Stimulated activated CD8-positive, alpha-beta memory T cell treated with anti-CD3 and anti-CD28 coated beads, Interleukin-7, amount 100 ng/mL, for 24 hours (primary cell): ENCODE data around the gene HS3ST3A1.

Experiments used
- DNase-seq: peaks from one replicate; pipeline ENCODE4 v3.0.0-alpha.2; 2020; ENCODE audit warnings: low read depth

HS3ST3A1 gene

DNA sequence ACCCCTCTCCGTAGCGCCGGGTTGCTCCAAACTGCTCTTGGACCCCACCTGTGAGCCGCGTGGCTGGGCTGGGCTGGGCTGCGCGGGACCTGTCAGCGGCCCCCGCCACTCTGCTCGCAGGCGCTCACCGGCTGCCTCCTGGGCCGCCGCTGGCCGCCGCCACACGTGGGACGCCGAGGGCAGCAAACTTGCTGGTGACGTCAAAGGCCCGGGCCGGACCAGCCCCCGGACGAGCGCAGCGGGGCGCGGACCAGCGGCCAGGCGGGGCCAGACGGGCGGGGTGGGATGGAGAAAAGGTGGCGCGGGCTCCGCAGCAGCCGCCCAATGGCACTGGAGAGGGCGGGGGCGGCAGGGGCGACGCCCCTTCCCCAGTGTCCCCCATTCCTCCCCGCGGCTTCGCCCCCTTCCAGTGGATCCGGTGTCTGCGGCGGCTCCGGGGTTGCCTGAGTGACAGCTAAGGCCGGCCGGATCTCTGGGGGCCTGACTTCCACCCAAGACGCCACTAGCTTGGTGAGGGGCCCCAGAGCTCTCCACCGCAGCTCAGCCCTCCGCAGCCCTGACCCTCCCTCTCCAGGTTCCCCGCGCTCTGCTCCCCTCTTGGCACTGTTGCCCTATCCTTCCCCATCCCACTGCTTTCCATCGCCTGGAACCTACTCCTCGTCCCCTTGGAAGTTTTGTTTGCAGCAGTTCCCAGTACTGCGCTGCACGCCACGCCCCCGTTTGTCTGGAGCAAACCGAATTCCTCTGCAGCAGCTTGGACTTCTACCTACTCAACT lies at the start of gene HS3ST3A1:
HS3ST3A1 (minus strand) TSS at position 154 of the 776 bp plus-strand sequence. CDS start 800 bp downstream, outside the sequence.
- no peak for DNase-seq

DNA sequence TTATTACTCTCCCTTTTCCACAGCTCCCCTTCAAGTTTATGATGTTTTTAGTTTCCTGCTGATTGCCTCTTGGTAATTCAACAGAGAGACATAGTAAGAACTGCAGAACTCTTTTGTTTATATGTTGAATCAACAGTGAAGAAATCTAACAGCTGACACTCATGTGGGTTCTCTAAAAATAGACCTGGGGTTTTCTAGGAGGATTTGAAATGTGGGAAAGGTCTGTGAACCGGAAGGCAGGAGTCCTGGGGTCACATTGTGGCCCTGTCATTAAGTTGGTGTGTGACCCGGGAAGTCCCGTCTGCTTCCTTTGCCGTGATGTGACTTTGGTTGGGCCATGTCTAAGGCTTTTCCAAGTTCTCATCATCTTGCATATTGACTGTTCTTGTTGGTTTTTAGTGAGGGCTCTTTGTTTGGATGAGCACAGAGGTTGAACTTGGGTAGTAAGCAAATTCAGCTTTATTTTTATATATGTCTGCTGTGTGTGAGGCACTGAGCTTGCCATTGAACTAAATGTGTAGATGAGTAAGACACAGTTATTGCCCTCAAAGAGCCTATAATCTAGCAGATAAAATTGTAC lies 48.5 kb upstream of the HS3ST3A1 start:
- no peak for DNase-seq

DNA sequence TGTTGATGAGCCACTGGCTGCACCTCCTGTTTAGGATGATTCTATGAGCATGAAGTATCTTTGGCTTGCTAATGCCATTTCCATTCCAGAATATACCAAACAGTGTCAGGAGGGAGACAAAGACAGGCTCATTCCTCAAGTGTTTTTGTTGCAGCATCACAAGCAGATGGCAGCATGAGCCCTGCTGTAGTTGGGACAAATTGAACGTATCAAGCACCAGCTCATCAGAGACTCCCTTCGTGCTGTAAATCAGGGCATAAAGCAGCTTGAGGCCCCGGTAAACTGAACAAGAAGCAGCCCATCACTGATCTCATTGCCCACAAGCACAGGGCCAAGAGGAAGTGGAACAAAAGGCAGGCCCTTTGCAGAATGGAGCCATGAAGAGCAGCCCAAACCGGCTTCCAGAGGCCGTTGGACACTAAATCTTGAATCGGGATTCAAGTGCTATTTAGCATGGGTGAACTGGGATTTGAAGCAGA lies 45.9 kb upstream of the HS3ST3A1 start:
- DNase-seq: no peak

DNA sequence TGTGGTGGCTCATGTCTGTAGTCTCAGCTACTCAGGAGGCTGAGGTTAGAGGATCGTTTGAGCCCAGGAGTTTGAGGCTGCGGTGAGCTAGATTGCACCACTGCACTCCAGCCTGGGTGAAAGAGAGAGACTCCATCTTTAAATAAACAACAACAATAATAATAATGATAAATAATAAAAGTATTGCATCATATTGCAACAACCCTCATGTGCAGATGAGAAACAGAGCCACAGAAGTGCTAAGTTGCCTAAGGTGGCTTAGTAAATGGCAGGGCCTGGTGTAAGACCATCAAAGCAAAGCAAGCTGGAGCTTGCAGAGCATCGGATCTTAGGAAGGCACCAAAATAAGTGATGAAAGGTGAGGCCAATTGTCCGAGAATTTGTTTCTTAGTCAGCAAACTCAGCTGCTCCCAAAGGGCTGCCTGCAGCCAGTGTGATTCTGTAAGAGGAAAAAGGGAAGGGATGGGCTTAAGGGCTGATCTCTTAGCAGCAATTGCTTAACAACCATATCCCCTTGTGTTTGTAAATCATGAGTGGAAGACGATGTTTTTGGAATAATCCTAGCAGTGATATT lies 45.3 kb upstream of the HS3ST3A1 start:
- no peak for DNase-seq

DNA sequence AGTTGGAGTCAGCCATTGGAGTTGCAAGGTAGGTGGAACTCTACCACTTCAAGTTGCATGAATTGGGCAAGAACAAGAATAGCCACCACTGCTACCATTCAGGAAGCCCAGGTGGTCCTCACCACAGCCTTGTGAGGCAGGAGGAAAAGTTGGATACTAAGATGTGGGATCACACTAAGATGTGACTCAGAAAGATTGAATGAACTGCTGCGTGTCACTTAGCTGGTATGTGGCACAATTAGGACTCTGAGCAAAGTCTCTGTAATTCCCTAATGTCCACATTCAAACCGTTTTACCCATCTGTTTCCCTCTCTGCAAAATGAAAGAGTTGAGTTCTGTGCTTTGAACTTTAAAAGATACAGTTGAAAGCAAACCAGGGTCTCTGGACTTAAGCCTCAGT lies 44.7 kb upstream of the HS3ST3A1 start:
- DNase-seq: no peak

DNA sequence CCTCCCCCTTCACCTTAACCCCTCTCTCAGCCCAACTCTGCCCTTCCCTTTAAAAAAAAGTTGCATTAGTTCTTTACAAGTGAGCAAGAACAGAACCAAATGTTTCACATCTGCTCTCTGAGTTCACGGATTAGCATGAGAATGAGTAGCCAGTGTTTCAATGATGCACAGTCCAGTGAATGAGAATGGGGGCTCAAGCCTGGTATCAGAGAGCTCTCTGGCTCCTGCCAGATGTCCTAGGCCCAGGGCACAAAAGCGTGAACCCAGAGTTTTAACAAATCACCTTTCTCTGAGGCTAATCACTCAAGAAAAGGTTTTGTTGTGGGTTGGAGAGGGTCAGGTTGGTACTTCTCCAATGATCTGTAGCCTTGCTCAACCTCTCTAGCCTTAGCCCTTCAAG lies 41.5 kb upstream of the HS3ST3A1 start:
- no peak for DNase-seq

DNA sequence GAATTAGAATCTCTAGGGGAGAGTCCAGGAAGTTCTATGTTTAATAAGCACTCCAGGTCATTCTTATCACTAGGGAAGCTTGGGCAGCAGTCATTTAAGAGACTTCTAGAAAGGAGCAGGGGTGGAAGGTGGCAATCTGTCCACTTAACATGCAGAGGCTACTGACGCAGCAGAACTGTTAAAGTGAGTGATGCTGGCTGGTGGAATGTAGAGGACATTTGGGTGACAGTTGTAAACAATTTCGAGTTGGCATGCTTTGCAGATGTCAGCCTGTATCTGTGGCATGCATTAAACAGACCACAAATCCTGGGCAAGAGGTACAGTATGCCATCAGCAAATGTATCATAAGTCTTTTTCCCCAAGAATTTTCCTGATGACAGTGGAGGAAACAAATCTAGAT lies 40.5 kb upstream of the HS3ST3A1 start:
- DNase-seq: no peak

DNA sequence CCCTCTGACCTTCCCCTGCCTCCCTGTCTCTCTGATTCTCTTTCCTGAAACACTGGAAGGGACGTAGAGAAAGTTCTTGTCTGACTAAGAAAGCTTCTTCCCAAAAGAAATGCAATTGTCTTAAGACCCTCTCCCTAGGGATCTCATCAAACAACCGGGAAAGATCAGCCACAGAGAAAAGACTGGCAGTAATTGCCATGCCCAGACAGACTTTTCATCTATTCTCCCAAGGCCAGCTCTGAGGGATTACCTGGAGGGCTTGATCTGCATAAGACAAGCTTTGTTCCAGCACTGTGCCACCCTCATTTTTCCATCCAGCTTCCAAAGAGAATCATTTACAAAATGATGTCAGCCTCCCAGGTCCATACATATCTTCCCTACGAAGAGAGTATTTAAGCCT lies 38.8 kb upstream of the HS3ST3A1 start:
- DNase-seq: no peak

DNA sequence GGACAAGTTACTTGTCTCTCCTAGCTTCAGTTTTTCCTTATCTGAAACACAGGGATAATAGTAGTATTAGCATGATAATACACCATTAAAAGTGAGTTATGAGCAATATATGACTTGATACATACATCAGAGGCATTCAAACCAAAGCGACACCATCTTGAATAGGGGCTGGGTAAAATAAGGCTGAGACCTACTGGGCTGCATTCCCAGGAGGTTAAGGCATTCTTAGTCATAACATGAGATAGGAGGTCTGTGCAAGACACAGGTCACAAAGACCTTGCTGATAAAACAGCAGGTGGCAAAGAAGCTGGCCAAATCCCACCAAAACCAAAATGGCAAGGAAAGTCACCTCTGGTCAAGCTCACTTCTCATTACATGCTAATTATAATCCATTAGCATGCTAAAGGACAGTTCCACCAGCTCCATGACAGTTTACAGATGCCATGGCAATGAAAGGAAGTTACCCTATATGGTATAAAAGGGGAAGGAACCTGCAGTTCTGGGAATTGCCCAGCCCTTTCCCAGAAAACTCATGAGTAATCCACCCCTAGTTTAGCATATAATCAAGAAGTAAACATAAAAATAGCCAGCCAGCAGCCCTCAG lies 37.2 kb upstream of the HS3ST3A1 start:
- no peak for DNase-seq

DNA sequence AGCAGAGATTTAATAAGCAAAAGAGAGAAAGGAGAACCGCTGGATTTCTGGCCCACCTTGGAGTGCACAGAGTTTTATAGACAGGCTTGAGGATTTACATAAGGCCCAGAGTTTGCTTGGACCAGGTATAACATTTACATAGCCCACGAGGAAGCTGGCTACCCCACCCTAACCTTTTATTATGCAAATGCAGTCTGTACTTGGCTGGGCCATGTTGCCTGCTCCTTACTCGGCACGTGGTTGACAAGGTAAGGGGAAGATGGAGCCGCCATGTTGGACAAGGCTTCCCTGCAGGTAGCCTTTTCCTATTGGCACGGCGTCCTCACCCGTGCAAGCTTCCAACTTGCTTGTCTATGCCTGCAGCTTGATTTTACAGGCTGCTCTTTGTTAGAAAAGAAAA lies 35.2 kb upstream of the HS3ST3A1 start:
- DNase-seq: no peak

DNA sequence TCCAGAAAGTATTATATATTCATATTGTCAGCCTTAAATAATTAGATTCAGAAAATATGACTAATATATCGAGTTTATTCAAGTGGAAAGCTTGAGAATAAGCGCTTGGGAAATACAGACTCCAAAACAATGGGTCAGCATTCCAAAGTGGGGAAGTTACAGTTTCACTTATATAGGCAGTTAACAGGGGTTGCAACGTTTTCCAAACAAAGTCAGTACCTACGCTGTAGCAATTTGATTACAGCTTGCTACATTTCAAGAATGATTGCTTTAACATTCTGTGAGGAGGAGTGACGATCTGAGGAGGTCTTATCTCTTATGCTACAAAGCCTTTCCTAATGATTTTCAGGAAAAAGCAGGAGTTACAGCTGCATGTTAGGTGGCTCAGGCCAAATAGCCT lies 34.2 kb upstream of the HS3ST3A1 start:
- no peak for DNase-seq

DNA sequence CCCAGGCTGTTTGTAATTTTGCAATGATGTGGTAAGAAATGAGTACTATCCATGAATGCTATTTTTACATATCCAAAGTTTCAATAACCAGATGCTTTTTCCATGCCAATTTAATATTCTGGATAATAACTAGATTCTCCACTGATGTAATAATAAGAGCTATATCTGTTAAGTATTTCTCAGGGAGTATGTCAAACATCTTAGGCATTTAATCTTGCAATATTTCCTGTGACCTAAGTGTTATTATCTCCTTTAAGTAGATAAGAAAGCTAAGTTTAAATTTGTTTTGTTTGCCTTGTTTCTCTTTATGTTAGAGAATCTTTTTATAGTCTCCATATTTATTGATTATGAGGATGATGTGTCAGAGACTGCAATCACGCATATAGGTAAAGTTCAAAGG lies 32.3 kb upstream of the HS3ST3A1 start:
- no peak for DNase-seq

DNA sequence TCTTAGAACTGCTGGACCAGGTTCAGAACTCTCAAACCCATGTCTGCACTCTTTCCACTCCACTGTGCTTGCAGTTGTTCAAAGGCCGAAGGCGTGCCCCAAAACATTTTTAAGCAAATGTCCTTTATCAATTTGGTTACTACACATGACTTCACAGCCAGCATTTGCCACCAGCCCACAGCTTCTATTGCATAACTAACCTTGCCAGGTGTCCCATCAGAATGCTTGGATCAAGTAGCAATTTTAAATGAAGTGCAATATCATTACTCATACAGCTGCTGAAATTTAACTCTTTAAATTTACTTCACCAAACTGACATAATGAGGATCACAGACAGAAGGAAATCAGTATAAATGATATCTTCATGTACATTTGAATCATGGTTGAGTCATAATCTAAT lies 29.8 kb upstream of the HS3ST3A1 start:
- no peak for DNase-seq

DNA sequence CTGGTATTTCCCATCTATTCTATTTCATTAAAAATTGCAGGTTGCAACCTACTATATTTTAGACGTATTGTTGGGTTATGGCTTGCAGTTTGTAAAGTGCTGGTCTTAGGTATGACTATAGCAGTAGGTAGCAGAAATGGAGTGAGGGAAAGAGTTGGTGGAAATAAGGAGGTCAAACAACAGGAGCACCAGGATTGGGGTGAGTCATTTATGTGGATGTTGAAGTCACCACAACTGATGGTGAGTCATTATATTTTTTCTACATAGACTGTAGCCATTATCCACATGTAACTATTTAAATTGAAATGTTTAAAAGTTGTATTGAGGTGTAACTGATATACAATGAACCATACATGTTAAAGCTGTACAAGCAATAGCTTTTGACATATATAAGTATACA lies 25.0 kb upstream of the HS3ST3A1 start:
- DNase-seq: no peak

DNA sequence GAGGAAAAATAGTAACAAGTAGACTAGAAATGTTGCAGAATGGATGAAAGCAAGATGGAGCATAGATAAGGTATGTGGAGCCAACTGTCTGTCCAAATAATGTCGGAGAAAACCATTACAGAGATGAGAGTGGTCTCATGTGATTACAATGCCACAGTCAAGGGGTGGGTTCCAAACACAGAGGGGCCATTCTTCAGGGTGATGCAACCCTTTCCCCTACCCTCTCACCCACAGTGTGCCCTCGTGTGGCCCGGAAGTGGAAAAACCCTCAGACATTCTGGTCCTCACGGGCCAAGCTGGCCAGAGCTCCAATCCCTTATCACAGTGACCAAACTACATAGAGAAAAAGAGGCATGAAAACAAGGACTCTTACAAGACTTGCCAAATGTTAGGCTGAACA lies 17.7 kb upstream of the HS3ST3A1 start:
- DNase-seq: no peak

DNA sequence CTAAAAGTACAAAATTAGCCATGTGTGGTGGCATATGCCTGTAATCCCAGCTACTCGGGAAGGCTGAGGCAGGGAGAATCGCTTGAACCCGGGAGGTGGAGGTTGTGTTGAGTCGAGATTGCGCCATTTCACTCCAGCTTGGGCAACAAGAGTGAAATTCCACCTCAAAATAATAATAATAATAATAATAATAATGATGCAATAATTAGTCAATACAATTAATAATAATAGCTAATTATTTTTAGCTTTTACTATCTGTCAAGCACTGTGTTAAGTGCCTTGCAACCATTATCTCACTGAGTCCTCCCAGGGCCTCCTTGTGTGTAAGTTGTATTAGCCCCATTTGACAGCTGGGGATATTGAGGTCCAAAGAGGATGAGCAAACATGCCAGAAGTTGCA lies 14.3 kb upstream of the HS3ST3A1 start:
- DNase-seq: no peak

DNA sequence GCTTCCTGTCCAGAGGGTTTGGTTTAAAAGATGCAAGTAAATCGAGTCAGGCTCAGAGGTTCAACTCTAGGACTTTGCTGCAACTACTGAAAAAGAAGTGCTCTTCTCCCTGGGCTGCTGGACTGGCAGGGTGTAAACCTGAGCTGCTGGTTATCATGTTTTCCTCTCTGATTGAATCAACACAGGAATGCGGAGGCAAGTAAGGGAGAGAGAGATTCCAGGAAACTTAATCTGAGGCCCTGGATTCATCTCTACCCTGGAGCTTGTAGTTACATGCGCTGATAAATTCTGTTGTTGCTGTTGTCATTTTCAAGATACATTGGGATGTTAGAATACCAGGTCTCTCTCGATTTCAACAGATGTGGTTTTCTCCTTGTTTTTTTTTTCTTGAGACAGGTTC lies 8.2 kb upstream of the HS3ST3A1 start:
- DNase-seq: no peak

DNA sequence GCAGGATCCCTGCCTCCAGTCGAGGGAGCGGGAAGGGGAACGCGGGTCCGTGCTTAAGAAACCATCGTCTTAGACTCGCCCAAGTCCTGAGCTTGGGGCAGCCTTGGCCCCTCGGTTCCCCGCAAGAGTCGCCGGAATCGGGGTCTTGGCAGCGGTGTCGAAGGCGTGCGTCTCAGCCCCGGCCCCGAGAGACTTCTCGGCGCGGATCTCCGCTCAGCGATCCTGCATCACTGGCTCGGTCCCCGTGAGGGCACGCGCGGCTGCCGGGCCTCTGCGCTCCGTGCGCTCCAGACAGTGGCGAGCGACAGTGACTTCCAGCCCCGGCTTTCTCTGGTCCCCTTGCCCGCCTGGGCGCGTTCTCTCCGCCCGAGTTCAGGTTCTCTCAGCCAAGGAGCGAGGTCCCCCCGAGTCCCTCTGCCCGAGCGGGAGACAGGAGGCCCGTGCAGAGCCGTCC lies 380 bp downstream of the HS3ST3A1 start:
- DNase-seq: no peak

DNA sequence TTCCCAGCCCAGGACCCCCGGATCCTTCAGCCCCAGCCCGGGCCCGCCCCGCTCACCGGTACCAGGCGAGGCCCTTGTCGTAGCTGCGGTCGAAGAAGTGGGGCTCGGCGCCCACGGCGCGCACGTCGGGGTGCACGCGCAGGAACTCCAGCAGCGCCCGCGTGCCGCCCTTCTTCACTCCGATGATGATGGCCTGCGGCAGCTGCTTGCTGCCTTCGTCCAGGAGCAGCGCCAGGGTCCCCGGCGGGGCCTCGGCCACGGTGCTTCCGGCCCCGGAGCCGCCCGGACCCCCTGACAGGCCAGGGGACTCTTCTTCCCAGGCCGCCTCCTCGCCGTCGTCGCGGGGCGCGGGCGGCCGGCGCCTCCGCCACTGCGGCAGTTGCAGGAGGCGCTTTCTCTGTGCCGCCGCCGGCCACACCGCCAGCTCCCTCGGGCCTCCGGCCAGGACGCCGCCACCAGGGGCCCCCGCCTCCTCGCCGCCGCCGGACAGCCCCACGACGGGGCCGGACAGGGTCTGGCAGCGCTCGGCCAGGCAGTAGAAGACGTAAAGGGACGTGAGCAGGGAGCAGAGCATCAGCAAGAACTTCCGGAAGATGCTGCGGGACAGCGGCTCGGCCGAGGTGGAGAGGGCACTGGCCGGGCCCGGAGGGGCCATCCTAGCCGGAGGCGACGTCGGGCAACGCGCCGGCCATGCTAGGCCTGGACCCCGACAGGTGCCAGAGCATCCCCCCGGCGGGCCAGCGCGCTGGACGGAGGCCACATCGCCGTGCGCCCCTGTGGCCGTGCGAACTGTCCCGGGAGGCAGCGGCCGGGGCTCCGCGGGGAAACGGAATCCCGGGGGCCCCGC lies 1.0 kb downstream of the HS3ST3A1 start:
- no peak for DNase-seq

DNA sequence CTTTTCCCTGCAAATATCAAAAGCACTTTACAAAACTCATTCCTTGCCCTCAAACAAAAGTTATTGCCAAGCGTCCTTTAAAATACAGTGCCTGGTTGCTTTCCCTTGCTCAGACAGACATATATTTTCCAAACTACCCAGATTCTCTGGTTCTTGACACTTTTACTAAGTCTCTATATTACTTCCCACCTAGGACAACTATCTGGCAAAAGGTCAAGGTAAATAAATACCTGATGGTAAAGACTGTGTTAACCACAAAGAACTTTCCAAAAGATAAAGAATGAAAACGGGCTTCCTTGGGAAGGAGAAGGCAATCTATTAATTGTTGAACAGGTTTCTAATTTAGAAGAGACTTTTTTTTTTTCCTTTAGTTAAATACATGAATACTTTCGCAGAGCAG lies 1.9 kb downstream of the HS3ST3A1 start:
- DNase-seq: no peak

DNA sequence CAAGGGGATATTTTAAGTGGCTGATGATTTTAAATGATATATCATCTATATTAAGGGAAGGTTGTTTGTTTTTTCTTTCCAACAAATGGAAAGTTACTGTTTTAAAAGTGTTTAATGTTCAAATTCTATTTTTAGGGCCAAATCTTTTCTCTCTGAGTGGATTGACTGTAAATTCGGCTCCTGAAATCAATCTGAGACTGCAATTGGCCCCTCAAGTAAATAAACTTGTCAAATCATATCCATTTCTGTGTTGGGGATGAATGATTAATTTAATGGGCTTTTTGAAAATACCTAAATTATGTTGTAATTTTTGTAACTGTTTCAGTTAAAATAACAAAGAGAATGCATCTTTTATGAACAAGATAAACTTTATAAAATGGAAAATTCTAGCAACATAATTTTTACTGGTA lies 2.6 kb downstream of the HS3ST3A1 start:
- DNase-seq: no peak
